Stromal cell of bone marrow (primary cell): ENCODE data around the gene USP53.
"Not testable (repeated sequence)": the region's sequence is repeated elsewhere in the genome, so short reads cannot be mapped to it uniquely, and the experiment has no call there.

Experiments
- DNase-seq: peaks from one replicate; pipeline ENCODE4 v3.0.0-alpha.2; 2012; ENCODE audit warnings: low read depth

USP53 gene

DNA sequence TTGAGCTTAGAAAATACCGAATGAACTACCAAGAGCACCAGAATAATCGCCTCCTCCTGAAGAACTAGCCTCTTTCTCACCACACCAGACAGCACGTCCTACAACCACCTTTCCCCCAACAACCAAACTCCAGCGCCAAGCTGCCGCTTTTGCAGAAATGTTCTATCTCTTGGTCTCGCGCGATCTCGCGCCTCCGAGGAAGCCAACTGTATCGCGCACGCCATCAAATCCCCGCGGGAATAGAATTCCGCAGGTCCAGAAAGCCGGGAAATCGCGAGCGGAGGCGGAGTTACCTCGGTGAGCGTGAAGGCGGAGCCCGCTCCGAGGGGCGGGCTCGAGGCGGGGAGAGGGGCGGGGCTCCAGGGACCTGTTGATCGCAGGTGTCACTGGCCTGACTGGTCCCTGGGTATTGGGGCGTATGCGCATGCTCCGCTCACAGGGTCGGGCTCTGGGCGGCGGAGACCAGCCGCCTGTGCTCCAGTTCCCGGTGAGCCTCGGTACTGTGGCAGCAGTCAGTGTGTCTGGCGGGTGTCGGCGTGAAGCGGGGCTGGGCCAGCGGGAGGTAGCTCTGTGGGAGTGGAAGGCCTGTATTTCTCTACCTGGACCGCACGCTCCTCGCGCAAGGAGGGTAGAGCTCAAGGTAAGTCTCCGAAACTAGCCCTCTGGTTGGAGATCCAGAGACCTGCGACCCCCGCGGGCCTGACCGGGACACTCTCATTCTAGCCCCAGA lies at the start of gene USP53:
TSS of gene USP53 (plus strand) at position 480 of the 730 bp plus-strand sequence. CDS start 27,047 bp downstream, outside the sequence.
- DNase-seq: peak; percentile 97

DNA sequence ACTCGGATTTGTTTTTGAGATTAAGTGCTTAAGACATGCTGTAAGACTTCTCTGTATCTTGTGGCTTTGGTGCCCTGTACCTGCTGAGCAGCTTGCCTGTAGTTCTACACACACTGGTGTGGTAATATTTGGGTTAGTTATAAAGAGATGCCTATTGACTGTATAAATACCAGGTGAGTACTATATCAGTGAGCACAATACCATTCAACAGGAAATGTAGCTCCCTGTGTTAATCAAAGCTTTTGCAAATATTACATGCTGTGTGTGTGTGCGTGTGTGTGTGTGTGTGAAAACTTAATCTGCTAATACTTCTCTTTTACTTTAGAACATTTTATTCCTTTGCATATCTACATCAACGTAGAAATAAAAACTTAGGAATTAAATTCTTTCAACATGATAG lies 46.7 kb upstream of the USP53 start:
- DNase-seq: no peak

DNA sequence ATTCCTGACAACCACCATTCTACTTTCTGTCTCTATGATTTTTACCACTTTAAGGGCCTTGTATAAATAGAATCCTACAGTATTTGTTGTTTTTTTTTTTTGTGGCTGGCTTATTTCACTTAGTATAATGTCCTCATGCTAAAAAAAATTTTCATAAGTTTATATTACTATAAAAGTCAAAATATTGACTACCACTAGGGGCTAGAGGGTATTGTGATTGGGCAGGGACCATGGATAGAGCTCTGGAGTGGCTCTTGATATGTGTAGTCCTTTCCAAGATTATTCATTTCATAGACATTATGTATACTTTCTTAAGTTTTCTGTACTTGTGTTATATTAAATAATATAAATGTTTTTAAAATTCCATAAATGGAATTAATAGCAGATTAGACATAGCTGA lies 42.3 kb upstream of the USP53 start:
- DNase-seq: no peak

DNA sequence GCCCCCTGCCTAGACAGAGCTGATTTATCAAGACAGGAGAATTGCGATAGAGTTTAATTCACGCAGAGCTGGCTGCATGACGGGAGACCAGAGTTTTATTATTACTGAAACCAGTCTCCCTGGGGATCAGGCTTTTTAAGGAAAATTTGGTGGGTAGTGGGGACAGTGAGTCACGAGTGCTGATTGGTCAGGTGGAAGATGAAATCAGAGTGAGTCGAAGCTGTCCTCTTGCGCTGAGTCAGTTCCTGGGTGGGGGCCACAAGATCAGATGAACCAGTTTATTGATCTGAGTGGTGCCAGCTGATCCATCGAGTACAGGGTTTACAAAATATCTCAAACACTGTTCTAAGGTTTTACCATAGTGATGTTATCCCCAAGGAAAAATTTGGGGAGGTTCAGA lies 40.3 kb upstream of the USP53 start:
- DNase-seq: no peak

DNA sequence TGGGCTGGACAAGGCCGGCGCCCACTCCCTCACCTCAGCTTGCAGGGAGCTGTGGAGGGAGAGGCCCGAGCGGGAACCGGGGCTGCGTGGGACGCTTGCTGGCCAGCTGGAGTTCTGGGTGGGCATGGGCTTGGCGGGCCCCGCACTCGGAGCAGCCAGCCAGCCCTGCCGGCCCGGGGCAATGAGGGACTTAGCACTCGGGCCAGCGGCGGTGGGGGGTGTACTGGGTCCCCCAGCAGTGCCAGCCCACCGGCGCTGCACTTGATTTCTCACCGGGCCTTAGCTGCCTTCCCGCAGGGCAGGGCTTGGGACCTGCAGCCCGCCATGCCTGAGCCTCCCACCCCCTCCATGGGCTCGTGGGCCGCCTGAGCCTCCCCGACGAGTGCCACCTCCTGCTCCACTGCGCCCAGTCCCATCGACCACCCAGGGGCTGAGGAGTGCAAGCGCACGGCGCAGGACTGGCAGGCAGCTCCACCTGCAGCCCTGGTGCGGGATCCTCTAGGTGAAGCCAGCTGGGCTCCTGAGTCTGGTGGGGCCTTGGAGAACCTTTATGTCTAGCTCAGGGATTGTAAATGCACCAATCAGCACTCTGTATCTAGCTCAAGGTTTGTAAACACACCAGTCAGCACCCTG lies 38.7 kb upstream of the USP53 start:
- DNase-seq: not testable (repeated sequence)

DNA sequence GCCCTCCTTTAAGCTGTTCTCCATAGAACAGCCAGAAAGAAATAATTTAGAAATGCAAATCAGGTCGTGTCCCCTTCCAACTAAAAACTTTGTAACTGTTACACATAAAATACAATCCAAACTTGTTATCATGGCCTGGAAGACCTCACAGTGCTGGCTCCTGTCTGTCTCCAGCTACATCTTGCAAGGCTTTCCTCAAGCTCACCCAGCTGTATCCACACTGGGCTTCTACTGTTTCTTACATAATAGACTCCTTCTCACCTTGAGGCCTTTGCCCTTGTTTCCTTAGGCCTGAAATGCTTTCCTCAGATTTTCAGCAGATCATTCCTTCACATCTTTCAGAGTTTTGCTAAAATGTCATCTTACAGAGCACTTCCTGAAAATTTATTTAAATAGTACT lies 33.5 kb upstream of the USP53 start:
- DNase-seq: no peak

DNA sequence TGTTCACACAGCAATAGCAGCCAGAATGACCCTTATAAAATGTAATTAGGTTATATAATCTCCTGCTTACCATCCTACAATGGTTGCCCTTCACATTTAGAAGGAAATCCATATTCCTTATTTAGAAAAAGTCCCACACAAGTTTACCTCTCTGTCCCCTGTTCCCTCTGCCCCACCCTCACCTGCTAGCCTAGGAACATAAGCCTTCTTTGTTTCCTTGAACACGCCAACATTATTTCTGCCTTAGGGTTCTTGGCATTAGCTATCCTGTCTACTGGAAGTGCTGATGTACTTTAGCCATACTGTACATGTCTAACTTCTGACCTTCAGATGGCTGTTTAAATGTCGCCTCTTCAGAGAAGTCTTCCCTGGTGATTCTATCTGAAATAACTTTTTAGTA lies 28.4 kb upstream of the USP53 start:
- no peak for DNase-seq

DNA sequence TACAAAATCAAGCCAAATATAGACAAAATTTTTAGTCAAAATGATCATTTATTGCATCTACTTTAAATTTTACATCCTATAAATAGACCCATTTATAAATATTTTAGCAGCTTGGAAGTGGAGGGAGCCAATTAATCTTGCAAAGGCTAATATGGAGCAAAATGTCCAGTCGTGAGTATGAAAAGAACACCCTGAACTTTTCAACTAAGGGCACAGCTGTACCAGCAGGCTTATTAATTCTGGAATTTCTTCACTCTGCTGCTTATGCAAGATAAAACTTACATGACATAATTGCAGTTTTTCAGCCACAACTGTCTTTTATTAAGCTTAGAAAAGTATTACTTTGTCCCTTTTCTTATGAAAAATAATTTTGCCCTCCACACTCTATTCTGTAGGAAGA lies 22.9 kb upstream of the USP53 start:
- no peak for DNase-seq

DNA sequence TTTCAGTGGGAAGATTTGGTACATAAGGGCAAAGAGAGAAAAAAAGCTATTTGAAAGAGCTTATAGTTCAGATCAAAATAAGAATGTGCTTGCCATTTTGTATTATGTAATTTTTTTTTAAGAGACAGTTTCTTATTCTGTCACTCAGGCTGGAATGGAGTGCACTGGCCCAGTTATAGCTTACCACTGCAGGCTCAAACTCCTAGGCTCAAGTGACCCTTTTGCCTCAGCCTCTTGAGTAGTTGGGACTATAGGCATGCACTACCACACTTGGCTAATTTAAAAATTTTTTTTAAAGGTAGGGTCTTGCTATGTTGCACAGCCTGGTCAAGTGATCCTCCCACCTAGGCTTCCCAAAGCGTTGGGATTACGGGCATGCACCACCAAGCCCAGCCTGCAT lies 22.2 kb upstream of the USP53 start:
- DNase-seq: no peak

DNA sequence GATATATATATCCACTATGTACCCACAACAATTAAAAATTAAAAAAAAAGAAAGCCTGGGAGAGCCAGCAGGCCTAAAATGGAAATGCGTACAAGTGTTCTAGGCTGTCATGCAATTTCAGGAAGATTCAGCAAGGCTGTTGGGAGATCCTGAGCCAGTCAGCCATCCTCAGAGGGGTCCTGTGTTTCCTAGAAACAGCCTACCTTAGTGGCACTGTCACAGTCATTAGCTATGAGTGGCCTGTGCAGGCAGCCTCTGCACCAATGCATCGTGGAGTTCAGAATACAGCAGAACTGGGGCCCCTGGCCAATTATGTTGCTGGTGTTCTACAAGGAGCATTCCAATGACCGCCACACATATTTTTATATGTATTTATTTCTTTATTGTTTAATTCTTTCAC lies 21.0 kb upstream of the USP53 start:
- no peak for DNase-seq

DNA sequence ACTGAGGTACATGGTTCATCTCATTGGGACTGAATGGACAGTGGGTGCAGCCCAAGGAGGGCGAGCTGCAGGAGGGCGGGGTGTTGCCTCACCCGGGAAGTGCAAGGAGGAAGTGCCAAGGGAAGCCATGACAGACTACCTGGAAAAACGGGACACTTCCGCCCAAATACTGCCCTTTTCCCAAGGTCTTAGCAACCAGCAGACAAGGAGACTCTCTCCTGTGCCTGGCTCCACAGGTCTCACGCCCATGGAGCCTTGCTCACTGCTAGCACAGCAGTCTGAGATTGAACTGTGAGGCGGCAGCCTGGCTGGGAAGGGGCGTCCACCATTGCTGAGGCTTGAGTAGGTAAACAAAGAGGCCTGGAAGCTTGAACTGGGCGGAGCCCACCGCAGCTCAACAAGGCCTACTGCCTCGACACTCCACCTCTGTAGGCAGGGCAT lies 14.7 kb upstream of the USP53 start:
- no peak for DNase-seq

DNA sequence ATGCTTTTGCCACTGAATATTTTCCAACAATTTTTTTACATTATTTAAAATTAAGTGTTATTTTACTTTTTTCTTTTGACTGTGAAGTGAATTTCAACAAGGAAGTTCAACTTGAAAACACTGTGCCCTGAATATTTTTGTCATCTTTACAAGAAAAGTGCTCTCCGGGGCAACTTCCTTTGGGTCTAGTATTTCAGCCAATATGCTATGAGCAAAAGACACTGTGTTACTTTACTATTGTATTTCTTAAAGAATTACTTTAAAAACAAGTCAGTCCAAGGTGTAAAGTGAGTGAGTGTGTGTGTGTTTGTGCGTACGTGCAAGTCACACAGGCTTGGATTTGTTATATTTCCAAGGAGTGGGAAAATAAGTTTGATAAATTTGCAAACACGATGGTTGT lies 7.6 kb upstream of the USP53 start:
- no peak for DNase-seq

DNA sequence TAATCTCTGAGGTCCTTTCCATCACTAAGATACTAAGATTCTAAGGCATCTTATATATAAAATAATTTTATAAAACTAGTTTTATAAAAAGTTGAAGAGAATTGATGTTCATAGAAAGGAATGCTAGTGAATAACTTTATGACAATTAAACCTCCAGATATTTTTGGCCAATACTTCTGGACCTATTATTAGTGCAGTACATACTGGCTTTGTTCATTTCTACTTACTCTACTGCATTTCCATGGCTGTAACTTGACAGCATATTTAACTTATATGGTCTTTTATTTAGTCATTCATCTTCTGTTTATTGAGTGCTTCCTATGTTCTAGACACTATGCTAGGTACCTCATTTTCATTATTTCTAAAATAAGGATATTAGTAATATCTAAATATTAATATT lies 6.8 kb upstream of the USP53 start:
- no peak for DNase-seq

DNA sequence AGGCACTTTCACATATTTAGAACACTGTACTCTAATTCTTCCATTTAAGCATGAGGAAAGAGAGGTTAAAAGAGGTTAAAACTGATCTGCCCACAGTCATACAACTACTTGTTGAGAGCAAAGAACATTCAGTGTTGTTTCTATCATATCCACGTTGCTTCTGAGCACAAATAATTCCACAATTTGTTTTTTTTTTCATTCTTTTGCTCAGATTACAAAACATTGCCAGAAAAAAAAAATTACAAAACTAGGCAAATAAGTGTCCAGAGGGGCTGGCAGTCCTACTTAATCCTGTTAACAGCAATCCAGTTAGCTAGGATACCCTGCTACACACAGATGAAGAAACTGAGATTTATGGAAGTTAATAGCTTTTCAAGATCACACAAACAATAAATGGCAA lies 6.3 kb upstream of the USP53 start:
- no peak for DNase-seq

DNA sequence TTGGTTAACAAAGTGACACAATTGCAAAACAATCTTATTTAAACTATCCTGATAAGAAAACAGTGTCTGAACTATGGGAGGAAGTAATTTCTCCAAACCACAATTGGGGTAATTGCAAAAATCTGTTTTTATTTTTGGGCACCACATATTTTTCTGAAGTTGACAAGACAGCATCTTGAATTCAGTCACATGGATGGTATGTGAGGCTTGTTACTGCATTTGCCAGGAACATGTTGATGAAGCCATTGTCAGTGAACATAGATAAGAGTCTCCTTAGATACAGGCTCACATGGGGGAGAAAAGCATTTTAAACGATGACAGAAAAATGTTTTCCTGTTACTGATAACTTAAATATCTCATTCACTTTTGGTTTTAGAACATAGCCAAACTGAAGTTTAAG lies 5.5 kb upstream of the USP53 start:
- no peak for DNase-seq

DNA sequence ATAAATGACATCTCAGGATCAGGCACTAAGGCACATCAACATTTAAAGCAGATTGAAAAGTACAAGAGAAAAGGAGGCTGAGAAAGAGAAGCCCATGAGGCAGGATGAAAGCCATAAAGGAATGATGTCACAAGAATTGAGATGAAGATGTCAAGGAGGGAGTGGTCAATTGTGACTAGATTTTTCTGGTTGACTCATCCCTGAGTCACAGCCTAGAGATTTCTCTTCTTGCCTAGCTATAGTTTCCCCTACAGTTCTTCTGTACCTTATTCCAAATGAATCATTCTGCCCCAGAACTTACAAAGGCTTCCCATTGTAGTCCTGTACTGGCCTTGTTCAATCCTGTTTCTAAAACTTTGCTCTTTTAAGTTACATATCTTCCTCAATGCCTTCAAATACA lies 3.4 kb upstream of the USP53 start:
- DNase-seq: peak; percentile 96

DNA sequence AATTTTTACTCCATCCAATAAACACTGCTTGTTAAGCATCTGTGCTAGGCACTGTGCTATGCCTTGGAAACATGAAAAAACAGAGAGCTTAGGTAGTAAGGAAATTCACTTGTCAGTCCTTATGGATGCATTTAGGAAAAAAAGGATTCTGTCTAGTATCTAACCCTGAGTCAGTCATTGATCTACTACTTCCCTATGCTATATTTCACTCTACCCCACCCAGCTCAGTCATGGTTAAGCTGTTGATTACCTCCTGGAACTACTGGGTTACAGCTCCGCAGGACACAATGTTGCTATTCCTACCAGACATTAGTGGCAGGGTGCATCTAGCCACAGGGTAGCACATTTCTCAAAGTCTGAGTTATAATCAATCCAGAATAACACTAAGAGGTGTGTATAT lies 2.9 kb upstream of the USP53 start:
- DNase-seq: no peak

DNA sequence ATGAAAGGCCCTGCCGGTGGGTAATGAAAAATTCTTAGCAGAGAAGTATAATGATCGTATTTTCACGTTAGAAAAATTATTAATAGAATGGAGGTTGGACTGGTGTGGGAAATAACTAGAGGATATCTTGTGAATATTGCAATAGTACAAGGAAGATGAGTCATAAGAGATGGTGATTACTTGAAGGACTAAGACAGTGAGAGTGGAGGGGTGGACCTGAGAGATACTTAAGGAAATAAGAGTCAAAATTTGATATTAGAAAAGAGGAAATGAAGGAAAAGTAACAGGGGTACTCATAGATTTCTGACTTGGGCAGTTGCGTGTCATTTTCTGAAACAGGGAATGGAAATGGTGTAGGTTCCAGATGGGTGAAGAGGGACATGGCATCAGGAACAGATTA lies 1.7 kb upstream of the USP53 start:
- no peak for DNase-seq

DNA sequence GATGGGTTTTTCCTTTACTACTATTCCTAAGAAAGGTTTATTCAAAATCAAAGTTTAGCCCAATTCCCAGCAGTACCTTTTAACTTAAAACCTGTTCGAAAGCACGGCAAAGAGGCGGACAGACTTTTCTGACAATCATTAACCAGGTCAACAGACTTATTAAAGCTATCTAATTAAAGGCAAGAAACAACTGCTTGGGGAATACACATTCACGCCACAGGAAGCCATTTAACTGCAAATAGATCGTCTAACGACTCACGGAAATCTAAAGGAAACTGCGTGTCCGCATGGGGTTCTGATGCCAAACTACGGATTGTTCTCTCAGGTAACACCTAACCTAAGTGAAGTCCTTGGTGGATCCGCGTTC lies 663 bp upstream of the USP53 start:
- DNase-seq: no peak

DNA sequence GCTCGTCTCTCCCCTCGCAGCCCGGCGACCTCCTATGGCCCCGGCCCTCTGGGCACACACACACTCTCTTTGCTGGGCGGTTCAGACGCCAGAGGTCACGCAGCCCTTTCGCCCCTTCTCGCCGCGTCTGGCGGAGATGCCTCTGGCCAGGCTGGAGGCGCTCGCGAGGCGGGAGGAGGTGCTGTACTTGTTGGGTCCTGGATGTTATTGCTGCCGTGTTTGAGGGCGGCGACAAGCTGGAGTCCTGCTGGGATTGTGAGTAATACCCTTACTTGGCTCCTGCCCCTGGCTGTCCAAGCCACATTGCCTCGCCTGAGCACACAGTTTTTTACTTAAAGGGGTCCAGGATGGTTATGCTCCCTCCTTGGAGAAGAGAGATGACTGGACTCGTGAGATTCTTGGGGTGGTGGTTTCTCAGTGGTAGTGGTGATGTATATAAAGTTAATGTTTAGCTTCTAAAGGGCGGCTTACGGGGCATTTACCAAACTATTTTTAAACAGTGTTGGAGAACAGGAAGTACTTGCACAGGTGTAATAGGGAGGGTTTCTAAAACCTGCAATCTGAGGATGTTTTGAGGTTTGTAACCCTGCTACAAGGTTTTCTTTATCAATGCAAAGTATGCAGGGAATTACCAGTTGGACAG lies 572 bp downstream of the USP53 start:
- DNase-seq: peak; percentile 91

DNA sequence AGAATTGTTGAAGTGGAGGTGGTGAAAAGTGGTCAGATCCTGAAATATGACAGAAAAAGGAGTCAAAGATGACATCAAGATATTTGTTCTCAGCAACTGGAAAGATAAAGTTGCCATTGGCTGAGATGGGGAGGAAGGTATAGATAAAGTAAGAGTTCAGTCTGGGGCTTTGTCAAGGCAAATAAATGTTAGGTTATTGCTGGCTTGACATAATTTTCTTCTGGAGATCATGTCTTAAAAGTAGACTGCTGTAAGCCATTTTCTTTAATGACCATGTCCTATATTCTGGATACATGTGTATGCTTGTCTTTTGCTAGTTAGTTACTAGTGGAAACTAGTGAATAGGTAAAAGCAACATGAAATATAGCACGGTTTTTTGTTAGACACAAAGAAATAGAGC lies 5.6 kb downstream of the USP53 start:
- DNase-seq: no peak

DNA sequence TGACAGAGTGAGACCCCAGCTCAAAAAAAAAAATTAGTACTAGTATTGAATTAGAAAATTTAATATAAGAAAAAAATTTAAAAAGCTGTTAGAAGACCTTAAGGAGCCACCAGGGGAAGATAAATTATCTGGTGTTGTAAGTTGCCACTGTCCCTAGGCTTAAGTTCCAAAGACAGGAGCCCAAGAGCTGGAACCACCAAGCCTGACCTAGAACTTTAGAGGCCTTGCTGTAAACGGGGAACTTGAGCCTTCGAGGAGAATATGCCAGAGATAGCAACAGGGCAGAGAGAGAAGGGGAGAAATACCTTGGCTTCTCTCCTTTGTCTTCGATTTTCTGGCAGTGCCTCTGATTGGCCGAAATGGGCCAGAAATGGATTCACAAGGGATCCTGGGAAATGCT lies 8.9 kb downstream of the USP53 start:
- DNase-seq: no peak

DNA sequence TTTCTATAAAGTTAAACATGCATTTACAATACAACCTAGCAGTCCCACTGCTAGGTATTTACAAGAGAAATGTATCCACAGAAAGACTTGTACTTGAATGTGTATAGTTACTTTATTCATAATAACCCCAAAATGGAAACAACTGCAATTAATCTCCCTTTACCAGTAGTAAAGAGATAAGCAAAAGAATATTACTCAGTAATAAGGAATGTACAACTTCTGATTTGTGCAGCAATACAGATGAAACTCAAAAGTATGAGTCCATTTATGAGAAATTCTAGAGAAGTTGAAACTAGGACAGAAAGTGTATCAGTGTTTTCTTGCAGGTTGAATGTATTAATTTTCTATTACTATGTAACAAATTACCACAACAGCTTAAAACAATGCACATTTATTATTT lies 15.2 kb downstream of the USP53 start:
- no peak for DNase-seq

DNA sequence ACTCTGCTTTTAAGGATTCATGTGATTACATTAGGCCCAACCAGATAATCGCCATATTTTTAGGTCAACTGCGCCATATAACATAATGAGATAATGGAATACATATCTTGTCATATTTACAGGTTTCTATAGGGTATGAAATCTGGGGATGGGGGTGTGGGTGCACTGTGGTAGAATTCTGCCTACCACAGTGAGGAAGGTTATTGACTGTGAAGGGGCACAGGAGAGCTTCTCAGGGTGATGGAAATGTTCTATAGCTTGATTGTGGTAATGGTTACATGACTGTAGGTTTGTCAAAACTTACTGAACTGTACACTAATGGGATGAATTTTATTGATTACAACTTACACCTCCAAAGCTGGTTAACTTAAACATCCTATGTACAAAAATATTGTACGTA lies 15.9 kb downstream of the USP53 start:
- DNase-seq: no peak
